Esophagus (tissue), 2 donors: ENCODE measurements around the gene MRPS18A. TPM values are rescaled to one million over a fixed set of nuclear protein-coding genes. Genes with fewer than 3 reads are reported as not detected.
"Not testable (repeated sequence)": the region's sequence is repeated elsewhere in the genome, so short reads cannot be mapped to it uniquely, and the experiment has no call there.

ENCODE experiments used
- H3K27ac ChIP-seq, 2 donors: one replicate each; pipeline ENCODE4 v1.5.1; 2013; ENCODE audit warnings: low read depth in 2 of 2, mild to moderate bottlenecking in 2 of 2, inconsistent platforms in 1 of 2, low read length in 1 of 2, moderate library complexity in 1 of 2
- H3K27me3 ChIP-seq, 2 donors: one replicate each; pipeline ENCODE4 v1.6.1; 2013; ENCODE audit warnings: low read length in 2 of 2, control low read depth in 1 of 2, mild to moderate bottlenecking in 1 of 2; ENCODE audit not compliant: insufficient read depth in 2 of 2, control insufficient read depth in 1 of 2
- H3K36me3 ChIP-seq, 2 donors: one replicate each; pipeline ENCODE4 v1.6.1; 2013; ENCODE audit warnings: low read length in 1 of 2; ENCODE audit not compliant: control insufficient read depth in 2 of 2, insufficient read depth in 2 of 2
- H3K4me1 ChIP-seq, 2 donors: one replicate each; pipeline ENCODE4 v1.6.1; 2013; ENCODE audit warnings: low read length in 1 of 2; ENCODE audit not compliant: control insufficient read depth in 2 of 2, insufficient read depth in 2 of 2
- H3K4me3 ChIP-seq, 2 donors: one replicate each; pipeline ENCODE4 v1.5.1; 2013; ENCODE audit warnings: low read length in 2 of 2, mild to moderate bottlenecking in 2 of 2, low read depth in 1 of 2, moderate library complexity in 1 of 2
- H3K9me3 ChIP-seq, 2 donors: one replicate each; pipeline ENCODE4 v1.6.1; 2013; ENCODE audit warnings: mild to moderate bottlenecking in 2 of 2, low read depth in 1 of 2, low read length in 1 of 2, moderate library complexity in 1 of 2; ENCODE audit not compliant: control insufficient read depth in 2 of 2, insufficient read depth in 1 of 2
- WGBS, 2 donors: extraction: QIAGEN DNeasy Blood & Tissue Kit; methylation state at CpG; one replicate each; pipeline ENCODE4 v1.1.7; 2013; 5-methylcytosine and 5-hydroxymethylcytosine counted together
- polyA plus RNA-seq, 2 donors: library from polyadenylated mRNA; stranded (reverse); fragments of 200-250 nt; gene quantifications; one replicate each; pipeline ENCODE4 v1.2.3, GENCODE V29; 2013
- donor health status: healthy with polysubstance abuse.
- donor health status: Bipolar disorder and iron deficiency.

The MRPS18A gene
- polyA plus RNA-seq, 2 donors, result 33.3 to 70.0 TPM

- WGBS, 2 donors, result 13% methylated on average over 9 of the region's 9 CpGs
- no peaks in the 10 kb centered on the region for H3K9me3 ChIP-seq
- peak overlapping the region in 1 of 2 donors; percentile 17 for H3K27ac ChIP-seq
- peak overlapping the region; percentile 25 to 34 for H3K4me3 ChIP-seq
- no peaks in the 10 kb centered on the region for H3K4me1 ChIP-seq
- no peaks in the 10 kb centered on the region for H3K27me3 ChIP-seq
- H3K36me3 ChIP-seq, result peaks cover 0 to 2% of the 10 kb centered on the region in 2 donors
These were observed 42.0 kb downstream of the MRPS18A start for GRCh38 chr6:43645613-43645964.

GRCh38 chr6:43644940-43645612 is 42.5 kb downstream of the MRPS18A start, which contains the start of gene RSPH9:
RSPH9 (plus strand) TSS chr6:43645036; CDS start chr6:43645099, 63 bp downstream.
- peak within 1 kb of the TSS in 1 of 2 donors; percentile 17 for H3K27ac ChIP-seq
- H3K36me3 ChIP-seq, result peaks cover 0 to 5% of the 10 kb centered on the region in 2 donors
- no peaks in the 10 kb centered on the region for H3K9me3 ChIP-seq
- no peaks in the 10 kb centered on the region for H3K27me3 ChIP-seq
- H3K4me1 ChIP-seq, result peaks cover 0 to 2% of the 10 kb centered on the region in 2 donors
- H3K4me3 ChIP-seq, result peak within 1 kb of the TSS; percentile 25 to 34
- WGBS, 2 donors, result 10 to 14% methylated on average over 52 of the region's 52 CpGs

- H3K9me3 ChIP-seq, result no peaks in the 10 kb centered on the region
- H3K27me3 ChIP-seq, result no peaks in the 10 kb centered on the region
- peak overlapping the region in 1 of 2 donors; percentile 64 for H3K27ac ChIP-seq
- peaks cover 0 to 8% of the 10 kb centered on the region in 2 donors for H3K36me3 ChIP-seq
- peaks cover 2 to 4% of the 10 kb centered on the region in 2 donors for H3K4me1 ChIP-seq
- 88 to 89% methylated on average over 21 of the region's 21 CpGs for WGBS, 2 donors
- H3K4me3 ChIP-seq, result no peak overlapping the region
These were observed 47.4 kb downstream of the MRPS18A start for GRCh38 chr6:43639984-43640800.

- H3K4me3 ChIP-seq, result peak overlapping the region; percentile 78 to 80
- H3K27ac ChIP-seq, result peak overlapping the region; percentile 81 to 83
- peaks cover 2 to 4% of the 10 kb centered on the region in 2 donors for H3K4me1 ChIP-seq
- H3K9me3 ChIP-seq, result no peaks in the 10 kb centered on the region
- no peaks in the 10 kb centered on the region for H3K27me3 ChIP-seq
- WGBS, 2 donors, result 12 to 13% methylated on average over 7 of the region's 7 CpGs
- H3K36me3 ChIP-seq, result peaks cover 0 to 8% of the 10 kb centered on the region in 2 donors
These were observed 51.3 kb downstream of the MRPS18A start for GRCh38 chr6:43636308-43636659.

- peak within 1 kb of the TSS; percentile 81 to 83 for H3K27ac ChIP-seq
- no peaks in the 10 kb centered on the region for H3K27me3 ChIP-seq
- peaks cover 2 to 4% of the 10 kb centered on the region in 2 donors for H3K4me1 ChIP-seq
- 3 to 4% methylated on average over 48 of the region's 48 CpGs for WGBS, 2 donors
- H3K36me3 ChIP-seq, result peaks cover 0 to 6% of the 10 kb centered on the region in 2 donors
- peak within 1 kb of the TSS; percentile 78 to 80 for H3K4me3 ChIP-seq
- H3K9me3 ChIP-seq, result no peaks in the 10 kb centered on the region
These were observed 51.9 kb downstream of the MRPS18A start, which contains the start of gene MAD2L1BP for GRCh38 chr6:43635387-43636307. MAD2L1BP (plus strand) TSS chr6:43635840; CDS start chr6:43635876, 36 bp downstream.

GRCh38 chr6:43634702-43635303 is 52.8 kb downstream of the MRPS18A start:
- H3K4me3 ChIP-seq, result no peak overlapping the region
- WGBS, 2 donors, result 71 to 76% methylated on average over 9 of the region's 9 CpGs
- peaks cover 0 to 2% of the 10 kb centered on the region in 2 donors for H3K4me1 ChIP-seq
- H3K36me3 ChIP-seq, result no peaks in the 10 kb centered on the region
- H3K9me3 ChIP-seq, result no peaks in the 10 kb centered on the region
- H3K27me3 ChIP-seq, result no peaks in the 10 kb centered on the region
- peak overlapping the region in 1 of 2 donors; percentile 83 for H3K27ac ChIP-seq

GRCh38 chr6:43633002-43633401 is 54.6 kb downstream of the MRPS18A start:
- 84 to 92% methylated on average over 7 of the region's 7 CpGs for WGBS, 2 donors
- not testable (repeated sequence) for H3K36me3 ChIP-seq, H3K4me3 ChIP-seq, H3K4me1 ChIP-seq, H3K9me3 ChIP-seq, H3K27ac ChIP-seq, H3K27me3 ChIP-seq

- Histone ChIP-seq H3K9me3 (no peaks in the 10 kb centered on the region), H3K4me3 (no peak overlapping the region)
- 91 to 100% methylated on average over 1 of the region's 1 CpG for WGBS, 2 donors
These were observed 56.5 kb downstream of the MRPS18A start for GRCh38 chr6:43630980-43631619.

More at GRCh38 chr6:43630980-43631619, 56.5 kb downstream of the MRPS18A start:
- Histone ChIP-seq H3K36me3 (peaks cover 0 to 2% of the 10 kb centered on the region in 2 donors), H3K4me1 (peaks cover 0 to 3% of the 10 kb centered on the region in 2 donors), H3K27me3 (no peaks in the 10 kb centered on the region), H3K27ac (no peak overlapping the region)
